ENCODE measurements around the gene TSACC.
"Not testable (repeated sequence)": the region's sequence is repeated elsewhere in the genome, so short reads cannot be mapped to it uniquely, and the experiment has no call there.

TSACC gene

GRCh38 chr1:156368889-156369684 lies 30.8 kb downstream of the TSACC start, which contains the start of gene RHBG:
Gene RHBG (plus strand): TSS chr1:156369211. CDS start chr1:156369250, 39 bp downstream.
- DNase-seq, result no peak
- Histone ChIP-seq H3K4me3 (ENCODE audit: low read depth, low read length) (peak within 1 kb of the TSS; percentile 27), H3K36me3 (replicated peaks) (no peaks in the 10 kb centered on the region), H3K27ac (no peak within 1 kb of the TSS), H3K27me3 (replicated peaks) (peaks cover 16% of the 10 kb centered on the region)
- in situ Hi-C loops (cut with HindIII; ENCODE audit: low pct_ligation_motif_present, low sequenced_read_pairs), result no loop called here
- TF ChIP-seq, protein P1, sequence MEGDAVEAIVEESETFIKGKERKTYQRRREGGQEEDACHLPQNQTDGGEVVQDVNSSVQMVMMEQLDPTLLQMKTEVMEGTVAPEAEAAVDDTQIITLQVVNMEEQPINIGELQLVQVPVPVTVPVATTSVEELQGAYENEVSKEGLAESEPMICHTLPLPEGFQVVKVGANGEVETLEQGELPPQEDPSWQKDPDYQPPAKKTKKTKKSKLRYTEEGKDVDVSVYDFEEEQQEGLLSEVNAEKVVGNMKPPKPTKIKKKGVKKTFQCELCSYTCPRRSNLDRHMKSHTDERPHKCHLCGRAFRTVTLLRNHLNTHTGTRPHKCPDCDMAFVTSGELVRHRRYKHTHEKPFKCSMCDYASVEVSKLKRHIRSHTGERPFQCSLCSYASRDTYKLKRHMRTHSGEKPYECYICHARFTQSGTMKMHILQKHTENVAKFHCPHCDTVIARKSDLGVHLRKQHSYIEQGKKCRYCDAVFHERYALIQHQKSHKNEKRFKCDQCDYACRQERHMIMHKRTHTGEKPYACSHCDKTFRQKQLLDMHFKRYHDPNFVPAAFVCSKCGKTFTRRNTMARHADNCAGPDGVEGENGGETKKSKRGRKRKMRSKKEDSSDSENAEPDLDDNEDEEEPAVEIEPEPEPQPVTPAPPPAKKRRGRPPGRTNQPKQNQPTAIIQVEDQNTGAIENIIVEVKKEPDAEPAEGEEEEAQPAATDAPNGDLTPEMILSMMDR (IDR thresholded peaks at IDR 0.05; ENCODE audit: low read depth, low read length, missing control alignments), result no peak

- H3K4me3 ChIP-seq (ENCODE audit: low read depth, low read length); DNase-seq; H3K27ac ChIP-seq; in situ Hi-C loops (cut with HindIII; ENCODE audit: low pct_ligation_motif_present, low sequenced_read_pairs); H3K36me3 ChIP-seq (replicated peaks): not testable (repeated sequence)
- peaks cover 16% of the 10 kb centered on the region for H3K27me3 ChIP-seq (replicated peaks)
These were observed 31.5 kb downstream of the TSACC start for GRCh38 chr1:156369685-156370286.

- H3K27me3 ChIP-seq (replicated peaks), result peaks cover 16% of the 10 kb centered on the region
- H3K27ac ChIP-seq, result no peak overlapping the region
- peak; percentile 39 for DNase-seq
- H3K36me3 ChIP-seq (replicated peaks), result no peaks in the 10 kb centered on the region
- H3K4me3 ChIP-seq (ENCODE audit: low read depth, low read length), result no peak overlapping the region
- in situ Hi-C loops (cut with HindIII; ENCODE audit: low pct_ligation_motif_present, low sequenced_read_pairs), result no loop called here
- TF ChIP-seq, protein P1 (IDR thresholded peaks at IDR 0.05; ENCODE audit: low read depth, low read length, missing control alignments), result no peak
These were observed 33.4 kb downstream of the TSACC start for GRCh38 chr1:156371553-156372264.

GRCh38 chr1:156372265-156372586 lies 33.9 kb downstream of the TSACC start:
- Histone ChIP-seq H3K27ac (no peak overlapping the region), H3K36me3 (replicated peaks) (no peaks in the 10 kb centered on the region), H3K4me3 (ENCODE audit: low read depth, low read length) (no peak overlapping the region), H3K27me3 (replicated peaks) (peaks cover 16% of the 10 kb centered on the region)
- DNase-seq, result no peak
- in situ Hi-C loops (cut with HindIII; ENCODE audit: low pct_ligation_motif_present, low sequenced_read_pairs), result no loop called here
- TF ChIP-seq, protein P1 (IDR thresholded peaks at IDR 0.05; ENCODE audit: low read depth, low read length, missing control alignments), result no peak

GRCh38 chr1:156372876-156373275 lies 34.5 kb downstream of the TSACC start:
- no peak for DNase-seq
- TF ChIP-seq, protein P1 (IDR thresholded peaks at IDR 0.05; ENCODE audit: low read depth, low read length, missing control alignments), result no peak
- no peaks in the 10 kb centered on the region for H3K36me3 ChIP-seq (replicated peaks)
- in situ Hi-C loops (cut with HindIII; ENCODE audit: low pct_ligation_motif_present, low sequenced_read_pairs), result no loop called here
- no peak overlapping the region for H3K4me3 ChIP-seq (ENCODE audit: low read depth, low read length)
- H3K27me3 ChIP-seq (replicated peaks), result peaks cover 16% of the 10 kb centered on the region
- H3K27ac ChIP-seq, result no peak overlapping the region

GRCh38 chr1:156373546-156373945 lies 35.2 kb downstream of the TSACC start:
- Histone ChIP-seq H3K4me3 (ENCODE audit: low read depth, low read length) (no peak overlapping the region), H3K27ac (no peak overlapping the region), H3K36me3 (replicated peaks) (no peaks in the 10 kb centered on the region), H3K27me3 (replicated peaks) (peaks cover 16% of the 10 kb centered on the region)
- TF ChIP-seq, protein P1 (IDR thresholded peaks at IDR 0.05; ENCODE audit: low read depth, low read length, missing control alignments), result no peak
- no peak for DNase-seq
- in situ Hi-C loops (cut with HindIII; ENCODE audit: low pct_ligation_motif_present, low sequenced_read_pairs), result no loop called here
